Endothelial cell of umbilical vein (primary cell): ENCODE measurements around the gene TOX2.

Experiments
- EZH2 ChIP-seq: IDR thresholded peaks from 2 replicates; pipeline ENCODE4 v1.6.1; 2012; ENCODE audit warnings: borderline replicate concordance, low read depth, mild to moderate bottlenecking, moderate library complexity, low read length, inconsistent platforms; ENCODE audit not compliant: severe bottlenecking
- MAX ChIP-seq: IDR thresholded peaks from 2 replicates; pipeline ENCODE4 v1.6.1; 2011; ENCODE audit not compliant: insufficient read depth, insufficient read length
- POLR2AphosphoS5 ChIP-seq: IDR thresholded peaks from 2 replicates; pipeline ENCODE4 v1.6.1; 2012; ENCODE audit warnings: low read depth, mild to moderate bottlenecking, control low read depth, low read length, moderate library complexity; ENCODE audit not compliant: insufficient read depth
- TF ChIP-seq, protein P1 (sequence below), 2 donors: IDR thresholded peaks; 1 replicate in 1 of 2; 2 replicates in 1 of 2; pipeline ENCODE4 v1.5.1; 2011; ENCODE audit warnings: low read length in 2 of 2, mild to moderate bottlenecking in 2 of 2, moderate library complexity in 2 of 2, control low read depth in 1 of 2, inconsistent platforms in 1 of 2, low read depth in 1 of 2; ENCODE audit not compliant: insufficient read depth in 1 of 2; ENCODE audit errors: extremely low read depth in 1 of 2

DNA sequence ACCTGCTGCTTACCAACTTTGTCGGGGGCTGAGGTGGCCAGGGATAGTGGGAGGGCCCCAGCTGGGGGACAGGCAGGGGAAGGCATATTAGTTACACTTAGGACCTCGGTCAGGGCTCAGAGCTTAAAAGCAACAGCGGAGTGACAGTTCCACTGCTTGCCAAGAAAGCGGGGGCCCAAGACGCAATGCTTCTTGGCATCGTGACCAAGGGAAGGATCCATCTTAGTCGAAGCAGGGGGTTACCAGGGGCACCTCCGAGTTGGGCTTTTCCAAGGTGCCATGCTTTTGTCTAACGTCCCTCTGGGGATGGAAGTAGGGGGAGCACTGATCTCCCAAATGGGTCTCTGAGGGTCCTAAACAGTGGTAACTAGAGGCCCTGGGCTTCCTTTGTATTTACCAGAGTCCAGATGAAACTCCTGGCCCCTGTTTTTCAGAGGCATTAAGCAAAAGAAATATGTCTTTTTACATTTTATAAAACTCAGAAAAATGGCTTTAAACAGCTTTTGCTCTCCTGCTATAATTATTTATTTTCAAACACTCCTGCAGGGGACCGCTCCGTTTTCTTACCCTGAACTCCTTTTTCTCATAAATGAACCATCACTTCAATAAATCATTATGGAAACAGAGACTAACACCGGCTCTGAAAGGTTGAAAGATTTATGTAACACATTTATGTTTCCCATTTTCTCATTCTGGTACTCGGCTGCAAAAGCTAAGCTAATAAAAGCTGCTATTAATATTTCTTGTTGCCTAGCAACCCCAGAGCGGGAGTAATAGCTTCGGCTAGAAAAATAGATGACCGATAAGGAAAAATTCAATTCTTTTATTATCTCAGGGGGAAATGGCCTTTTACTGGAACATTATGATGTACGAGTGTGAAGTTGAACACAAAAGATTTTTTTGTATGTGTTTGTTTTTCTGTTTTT lies 100.4 kb downstream of the TOX2 start:
- TF ChIP-seq EZH2 (no peak), POLR2AphosphoS5 (no peak), MAX (no peak)
- TF ChIP-seq, protein P1, sequence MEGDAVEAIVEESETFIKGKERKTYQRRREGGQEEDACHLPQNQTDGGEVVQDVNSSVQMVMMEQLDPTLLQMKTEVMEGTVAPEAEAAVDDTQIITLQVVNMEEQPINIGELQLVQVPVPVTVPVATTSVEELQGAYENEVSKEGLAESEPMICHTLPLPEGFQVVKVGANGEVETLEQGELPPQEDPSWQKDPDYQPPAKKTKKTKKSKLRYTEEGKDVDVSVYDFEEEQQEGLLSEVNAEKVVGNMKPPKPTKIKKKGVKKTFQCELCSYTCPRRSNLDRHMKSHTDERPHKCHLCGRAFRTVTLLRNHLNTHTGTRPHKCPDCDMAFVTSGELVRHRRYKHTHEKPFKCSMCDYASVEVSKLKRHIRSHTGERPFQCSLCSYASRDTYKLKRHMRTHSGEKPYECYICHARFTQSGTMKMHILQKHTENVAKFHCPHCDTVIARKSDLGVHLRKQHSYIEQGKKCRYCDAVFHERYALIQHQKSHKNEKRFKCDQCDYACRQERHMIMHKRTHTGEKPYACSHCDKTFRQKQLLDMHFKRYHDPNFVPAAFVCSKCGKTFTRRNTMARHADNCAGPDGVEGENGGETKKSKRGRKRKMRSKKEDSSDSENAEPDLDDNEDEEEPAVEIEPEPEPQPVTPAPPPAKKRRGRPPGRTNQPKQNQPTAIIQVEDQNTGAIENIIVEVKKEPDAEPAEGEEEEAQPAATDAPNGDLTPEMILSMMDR (IDR thresholded peaks at IDR 0.05; ENCODE audit: extremely low read depth in 1 of 2, insufficient read depth in 1 of 2, low read depth in 1 of 2, low read length in 2 of 2), result no peak
